Neuronal stem cell (in vitro differentiated cells): ENCODE results near the gene SLC9A4.
"Not testable (repeated sequence)": the region's sequence is repeated elsewhere in the genome, so short reads cannot be mapped to it uniquely, and the experiment has no call there.

Source experiments
- DNase-seq: peaks from one replicate; pipeline ENCODE4 v3.0.0-alpha.2; 2013; ENCODE audit warnings: low spot score
- H2AFZ ChIP-seq: one replicate; pipeline ENCODE4 v1.6.1; 2013; ENCODE audit warnings: mild to moderate bottlenecking, low read length, inconsistent platforms
- H2AK5ac ChIP-seq: 2 replicates; pipeline ENCODE4 v1.6.1; 2013; ENCODE audit warnings: low read depth, mild to moderate bottlenecking, inconsistent platforms, low read length, moderate library complexity, mixed read lengths
- H2BK120ac ChIP-seq: 2 replicates; pipeline ENCODE4 v1.6.1; 2013; ENCODE audit warnings: low read depth, mild to moderate bottlenecking, inconsistent platforms, low read length, moderate library complexity, mixed read lengths
- H2BK12ac ChIP-seq: one replicate; pipeline ENCODE4 v1.6.1; 2013; ENCODE audit warnings: low read length, inconsistent platforms
- H2BK15ac ChIP-seq: 2 replicates; pipeline ENCODE4 v1.6.1; 2013; ENCODE audit warnings: mild to moderate bottlenecking, low read length, inconsistent platforms, mixed read lengths
- H2BK5ac ChIP-seq: one replicate; pipeline ENCODE4 v1.6.1; 2013; ENCODE audit warnings: inconsistent platforms, mild to moderate bottlenecking, low read length, moderate library complexity
- H3K14ac ChIP-seq: one replicate; pipeline ENCODE4 v1.6.1; 2013; ENCODE audit warnings: low read length, inconsistent platforms
- H3K18ac ChIP-seq: 2 replicates; pipeline ENCODE4 v1.6.1; 2013; ENCODE audit warnings: low read length, inconsistent platforms
- H3K23ac ChIP-seq: 2 replicates; pipeline ENCODE4 v1.6.1; 2013; ENCODE audit warnings: low read depth, mild to moderate bottlenecking, mixed read lengths, low read length, inconsistent platforms; ENCODE audit not compliant: poor library complexity
- H3K27ac ChIP-seq: replicated peaks from 3 replicates; pipeline ENCODE4 v1.5.1; 2013; ENCODE audit warnings: low read length, inconsistent platforms
- H3K27me3 ChIP-seq, 3 experiments: 2 replicates each; pipeline ENCODE4 v1.6.1; 2013; ENCODE audit warnings: low read length in 3 of 3, mild to moderate bottlenecking in 2 of 3, inconsistent platforms in 1 of 3, low read depth in 1 of 3, mixed read lengths in 1 of 3, moderate library complexity in 1 of 3; ENCODE audit not compliant: control insufficient read depth in 3 of 3, insufficient read depth in 3 of 3
- H3K36me3 ChIP-seq, 2 donors: replicated peaks in 1 of 2; 2 replicates each; pipeline ENCODE4 v1.6.1; 2013; ENCODE audit warnings: low read length in 2 of 2; ENCODE audit not compliant: control insufficient read depth in 2 of 2, insufficient read depth in 2 of 2
- H3K4ac ChIP-seq: 2 replicates; pipeline ENCODE4 v1.6.1; 2013; ENCODE audit warnings: inconsistent platforms, mild to moderate bottlenecking, low read length, moderate library complexity
- H3K4me1 ChIP-seq, 2 donors: 1 replicate in 1 of 2; 2 replicates in 1 of 2; pipeline ENCODE4 v1.6.1; 2013; ENCODE audit warnings: low read length in 2 of 2, low read depth in 1 of 2; ENCODE audit not compliant: control insufficient read depth in 2 of 2, insufficient read depth in 1 of 2
- H3K4me2 ChIP-seq: one replicate; pipeline ENCODE4 v1.6.1; 2013; ENCODE audit warnings: mild to moderate bottlenecking, low read length, inconsistent platforms; ENCODE audit not compliant: insufficient read depth, poor library complexity, severe bottlenecking
- H3K4me3 ChIP-seq, 2 donors: 2 replicates each; pipeline ENCODE4 v1.5.1; 2013; ENCODE audit warnings: low read length in 2 of 2, mild to moderate bottlenecking in 2 of 2, inconsistent platforms in 1 of 2, moderate library complexity in 1 of 2
- H3K79me1 ChIP-seq: one replicate; pipeline ENCODE4 v1.6.1; 2013; ENCODE audit warnings: low read depth, mild to moderate bottlenecking, inconsistent platforms, low read length, moderate library complexity
- H3K9ac ChIP-seq: one replicate; pipeline ENCODE4 v1.6.1; 2013; ENCODE audit warnings: mild to moderate bottlenecking, low read depth, low read length, inconsistent platforms; ENCODE audit not compliant: poor library complexity
- H3K9me3 ChIP-seq, 2 donors: replicated peaks in 1 of 2; 2 replicates each; pipeline versions ENCODE3 to v1.6.1; 2013; ENCODE audit warnings: low read length in 2 of 2, mild to moderate bottlenecking in 2 of 2, inconsistent platforms in 1 of 2, low read depth in 1 of 2, mixed read lengths in 1 of 2, moderate library complexity in 1 of 2; ENCODE audit not compliant: control insufficient read depth in 2 of 2, insufficient read depth in 1 of 2
- H4K8ac ChIP-seq: one replicate; pipeline ENCODE4 v1.6.1; 2013; ENCODE audit warnings: low read depth, mild to moderate bottlenecking, inconsistent platforms, low read length, moderate library complexity
- H4K91ac ChIP-seq: one replicate; pipeline ENCODE4 v1.6.1; 2013; ENCODE audit warnings: low read length, low read depth, mild to moderate bottlenecking, inconsistent platforms; ENCODE audit not compliant: poor library complexity
- WGBS, 2 donors: extraction: QIAGEN DNeasy Blood & Tissue Kit; methylation state at CpG; one replicate each; pipeline ENCODE4 v1.1.7; 2013; ENCODE audit warnings: missing lambda C conversion rate in 2 of 2, mixed read lengths in 1 of 2; ENCODE audit not compliant: insufficient read length in 2 of 2, insufficient replicate concordance in 1 of 2; ENCODE audit errors: extremely low coverage in 2 of 2; 5-methylcytosine and 5-hydroxymethylcytosine counted together

The SLC9A4 gene

GRCh38 chr2:102558463-102558862, 85.4 kb downstream of the SLC9A4 start:
- no peak overlapping the region for H2AFZ ChIP-seq
- no peak overlapping the region for H3K27ac ChIP-seq
- no peaks in the 10 kb centered on the region for H3K79me1 ChIP-seq
- H3K4me1 ChIP-seq, result no peaks in the 10 kb centered on the region
- no peak overlapping the region for H3K14ac ChIP-seq
- DNase-seq, result no peak
- H3K18ac ChIP-seq, result no peak overlapping the region
- H3K27me3 ChIP-seq, result no peaks in the 10 kb centered on the region
- H4K91ac ChIP-seq, result no peak overlapping the region
- H3K36me3 ChIP-seq, result no peaks in the 10 kb centered on the region
- no peak overlapping the region for H2BK15ac ChIP-seq
- no peak overlapping the region for H3K4me2 ChIP-seq
- H3K4me3 ChIP-seq, result no peak overlapping the region
- no peak overlapping the region for H3K9ac ChIP-seq
- H2BK12ac ChIP-seq, result no peak overlapping the region
- H3K9me3 ChIP-seq, result peaks cover 0 to 2% of the 10 kb centered on the region in 2 donors
- H3K23ac ChIP-seq, result no peak overlapping the region
- no CpG with 5 or more reads among the region's 1 CpG for WGBS, 2 donors
- no peak overlapping the region for H4K8ac ChIP-seq
- H2BK5ac ChIP-seq, result no peak overlapping the region
- H2BK120ac ChIP-seq, result no peak overlapping the region
- no peak overlapping the region for H2AK5ac ChIP-seq
- no peak overlapping the region for H3K4ac ChIP-seq

GRCh38 chr2:102562542-102562941, 89.5 kb downstream of the SLC9A4 start:
- H3K9me3 ChIP-seq, H3K79me1 ChIP-seq, H3K14ac ChIP-seq, H2BK12ac ChIP-seq, DNase-seq, H3K36me3 ChIP-seq, H3K27ac ChIP-seq, H2BK120ac ChIP-seq, H3K4me3 ChIP-seq, H2BK5ac ChIP-seq, H4K8ac ChIP-seq, H3K4ac ChIP-seq, H2AK5ac ChIP-seq, H3K23ac ChIP-seq, H2AFZ ChIP-seq, H4K91ac ChIP-seq, H3K27me3 ChIP-seq, H3K4me2 ChIP-seq, H3K9ac ChIP-seq, H2BK15ac ChIP-seq, H3K4me1 ChIP-seq, H3K18ac ChIP-seq: not testable (repeated sequence)
- WGBS, 2 donors, result no CpG with 5 or more reads among the region's 1 CpG

GRCh38 chr2:102575888-102576287, 102.9 kb downstream of the SLC9A4 start:
- no peak overlapping the region for H3K18ac ChIP-seq
- H2BK5ac ChIP-seq, result no peak overlapping the region
- no peak overlapping the region for H2BK15ac ChIP-seq
- H3K23ac ChIP-seq, result no peak overlapping the region
- H3K79me1 ChIP-seq, result no peaks in the 10 kb centered on the region
- no peak overlapping the region for H3K4ac ChIP-seq
- no peaks in the 10 kb centered on the region for H3K27me3 ChIP-seq
- no peak overlapping the region for H2BK12ac ChIP-seq
- H3K4me2 ChIP-seq, result no peak overlapping the region
- H3K4me1 ChIP-seq, result no peaks in the 10 kb centered on the region
- H3K4me3 ChIP-seq, result no peak overlapping the region
- no peak overlapping the region for H3K14ac ChIP-seq
- H3K36me3 ChIP-seq, result no peaks in the 10 kb centered on the region
- no peak overlapping the region for H2AK5ac ChIP-seq
- H3K9ac ChIP-seq, result no peak overlapping the region
- no peak overlapping the region for H4K8ac ChIP-seq
- H4K91ac ChIP-seq, result no peak overlapping the region
- no peak for DNase-seq
- no peak overlapping the region for H3K27ac ChIP-seq
- no peak overlapping the region for H2BK120ac ChIP-seq
- WGBS, 2 donors, result no CpG with 5 or more reads among the region's 1 CpG
- H2AFZ ChIP-seq, result no peak overlapping the region
- H3K9me3 ChIP-seq, result no peaks in the 10 kb centered on the region

DNA sequence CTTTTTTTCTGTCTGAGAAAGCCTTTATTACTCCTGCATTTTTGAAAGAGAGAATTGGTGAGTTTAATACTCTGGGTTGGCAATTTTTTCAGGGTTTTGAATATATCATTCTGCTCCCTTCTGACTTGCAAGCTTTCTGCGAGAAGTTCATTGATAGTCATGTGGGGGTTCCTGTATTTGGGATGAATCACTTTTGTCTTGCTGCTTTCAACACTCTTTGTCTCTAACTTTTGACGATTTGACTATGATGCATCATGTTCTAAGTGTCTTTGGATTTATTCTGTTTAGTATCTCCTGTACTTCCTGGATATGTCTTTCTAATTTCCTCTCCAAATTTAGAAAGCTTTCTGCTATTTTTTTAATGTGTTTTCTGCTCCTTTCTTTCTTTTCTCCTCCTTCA, 105.3 kb downstream of the SLC9A4 start:
- Histone ChIP-seq H3K9ac (no peak overlapping the region), H4K8ac (no peak overlapping the region), H3K9me3 (no peaks in the 10 kb centered on the region), H2BK5ac (no peak overlapping the region), H3K23ac (no peak overlapping the region), H2BK120ac (no peak overlapping the region), H4K91ac (no peak overlapping the region), H3K4me1 (no peaks in the 10 kb centered on the region), H3K4me3 (no peak overlapping the region), H2BK12ac (no peak overlapping the region), H3K14ac (no peak overlapping the region), H3K79me1 (no peaks in the 10 kb centered on the region), H2AFZ (no peak overlapping the region), H3K36me3 (no peaks in the 10 kb centered on the region), H3K4me2 (no peak overlapping the region), H2BK15ac (no peak overlapping the region), H3K27ac (no peak overlapping the region), H2AK5ac (no peak overlapping the region), H3K18ac (no peak overlapping the region), H3K4ac (no peak overlapping the region), H3K27me3 (no peaks in the 10 kb centered on the region)
- no CpG with 5 or more reads among the region's 2 CpGs for WGBS, 2 donors
- no peak for DNase-seq
